K562 (cell line): ENCODE data around the gene CKAP2. TPM values are rescaled to one million over a fixed set of nuclear protein-coding genes. Genes with fewer than 3 reads are reported as not detected.

Experiments
- ATAC-seq: fragments of 200-7000 bp; cut with Tn5 transposase; 3 replicates; pipeline ENCODE4 v1.9.1; 2020; ENCODE audit warnings: moderate library complexity
- BruUV-seq: library from RNA; stranded (reverse); fragments of 400-500 nt; replicated peaks from 2 replicates; lab custom pipeline; 2021; lab: Mats Ljungman, UMichigan
- CTCF ChIA-PET: fragments of 300-600 bp; formaldehyde crosslinking; extraction: SDS; loops from one replicate; lab custom pipeline; 2021; ENCODE audit warnings: low intra/inter-chr PET ratio; lab: Yijun Ruan, JAX
- POLR2A ChIA-PET: fragments of 300-600, 350-650 bp; sonication (Branson Sonifier 250); formaldehyde crosslinking; extraction: SDS; loops from one replicate; lab custom pipeline; 2021; ENCODE audit warnings: antibody characterized with exemption, inconsistent platforms; lab: Yijun Ruan, JAX
- DNase-seq, 4 experiments: peaks; one replicate each; pipeline versions ENCODE4 v3.0.0 to v3.0.0-alpha.2; 2011 to 2018; ENCODE audit warnings: low spot score in 3 of 4, mixed read lengths in 3 of 4; ENCODE audit errors: extremely low read depth in 1 of 4
- FAIRE-seq: peaks from 2 replicates; lab custom pipeline; 2011; peaks lifted over from hg19 to GRCh38; lab: Jason Lieb, UNC
- H2AFZ ChIP-seq: 2 replicates; pipeline ENCODE4 v1.6.0; 2011; ENCODE audit warnings: low read depth, low read length, control low read depth, inconsistent platforms
- H3K27ac ChIP-seq: fragments of 200-600 bp; 3 replicates; pipeline ENCODE4 v1.8.0; 2011; ENCODE audit warnings: low read depth, mild to moderate bottlenecking, control low read depth, inconsistent platforms, low read length, moderate library complexity, mixed read lengths; ENCODE audit errors: extremely low read depth
- H3K27me3 ChIP-seq, 2 experiments: fragments of 300-600 bp in 1 of 2; 2 replicates in 1 of 2; 3 replicates in 1 of 2; pipeline versions ENCODE4 v1.6.0 to v1.8.0; 2011; ENCODE audit warnings: inconsistent platforms in 2 of 2, low read length in 2 of 2, mild to moderate bottlenecking in 1 of 2, mixed read lengths in 1 of 2, moderate library complexity in 1 of 2; ENCODE audit not compliant: control insufficient read depth in 2 of 2, insufficient read depth in 2 of 2
- H3K36me3 ChIP-seq: fragments of 300-600 bp; 3 replicates; pipeline ENCODE4 v1.8.0; 2011; ENCODE audit warnings: mild to moderate bottlenecking, low read length, inconsistent platforms; ENCODE audit not compliant: control insufficient read depth, insufficient read depth
- H3K4me1 ChIP-seq, 2 experiments: fragments of 200-600 bp in 1 of 2; replicated peaks in 1 of 2; 2 replicates in 1 of 2; 3 replicates in 1 of 2; pipeline versions ENCODE4 v1.5.1 to v1.8.0; 2011; ENCODE audit warnings: inconsistent platforms in 2 of 2, low read length in 2 of 2, mild to moderate bottlenecking in 1 of 2, mixed read lengths in 1 of 2, moderate library complexity in 1 of 2; ENCODE audit not compliant: control insufficient read depth in 2 of 2, insufficient read depth in 2 of 2
- H3K4me2 ChIP-seq: 2 replicates; pipeline ENCODE4 v1.6.1; 2011; ENCODE audit warnings: low read length, control low read depth, inconsistent platforms, mixed read lengths; ENCODE audit not compliant: insufficient read depth
- H3K4me3 ChIP-seq: fragments of 200-600 bp; sonication (generic), shearing (Covaris generic); 2 replicates; pipeline ENCODE4 v1.5.1; 2016; ENCODE audit warnings: control low read depth, inconsistent platforms
- H3K79me2 ChIP-seq: fragments of 200-600 bp; 3 replicates; pipeline ENCODE4 v1.8.0; 2011; ENCODE audit warnings: low read length, inconsistent platforms; ENCODE audit not compliant: control insufficient read depth, insufficient read depth
- H3K9ac ChIP-seq, 2 experiments: 2 replicates each; pipeline versions ENCODE4 v1.6.0 to v1.6.1; 2011; ENCODE audit warnings: low read depth in 2 of 2, low read length in 2 of 2, control low read depth in 1 of 2, inconsistent platforms in 1 of 2, mild to moderate bottlenecking in 1 of 2, mixed read lengths in 1 of 2; ENCODE audit not compliant: insufficient read depth in 1 of 2
- H3K9me1 ChIP-seq: one replicate; pipeline ENCODE4 v1.6.0; 2011; ENCODE audit warnings: inconsistent platforms, mild to moderate bottlenecking, low read length, moderate library complexity; ENCODE audit not compliant: control insufficient read depth, insufficient read depth
- H3K9me3 ChIP-seq: replicated peaks from 2 replicates; pipeline ENCODE4 v1.5.1; 2011; ENCODE audit warnings: low read depth, low read length, inconsistent platforms; ENCODE audit not compliant: control insufficient read depth, insufficient read depth
- H4K20me1 ChIP-seq: replicated peaks from 2 replicates; pipeline ENCODE4 v1.6.1; 2011; ENCODE audit warnings: low read length, inconsistent platforms, mixed read lengths; ENCODE audit not compliant: control insufficient read depth, insufficient read depth
- ATF3 ChIP-seq, 2 experiments: fragments of 450-650 bp in 1 of 2; sonication (generic) in 1 of 2; formaldehyde crosslinking in 1 of 2; IDR thresholded peaks in 1 of 2; conservative IDR thresholded peaks in 1 of 2; 2 replicates each; pipeline versions ENCODE4 v1.6.1 to v1.8.1; 2016 to 2023; ENCODE audit warnings: mild to moderate bottlenecking in 2 of 2, moderate library complexity in 2 of 2, inconsistent platforms in 1 of 2, missing genetic modification reagents in 1 of 2
- CCNT2 ChIP-seq: IDR thresholded peaks from 2 replicates; pipeline ENCODE4 v1.6.1; 2011; ENCODE audit warnings: borderline replicate concordance, low read depth, mild to moderate bottlenecking, moderate library complexity, mixed read lengths, low read length; ENCODE audit not compliant: insufficient read length; ENCODE audit errors: extremely low read depth
- SETDB1 ChIP-seq: IDR thresholded peaks from one replicate; pipeline ENCODE4 v1.6.1; 2012; ENCODE audit warnings: low read length, control low read depth, inconsistent platforms
- WGBS: fragments of 100-300 bp; shearing (Covaris generic); methylation state at CpG from one replicate; pipeline ENCODE4 v1.1.6; 2016; ENCODE audit warnings: low coverage, mixed read lengths; ENCODE audit not compliant: insufficient coverage; ENCODE audit errors: missing lambda C conversion rate; 5-methylcytosine and 5-hydroxymethylcytosine counted together
- in situ Hi-C: fragments of 300-500 bp; cut with MboI; formaldehyde crosslinking; loops from 4 replicates; pipeline ENCODE4 v1.15.0; 2018; ENCODE audit warnings: inconsistent platforms, mixed read lengths
- intact Hi-C: fragments of 100-400 bp; cut with micrococcal nuclease; formaldehyde crosslinking; loops from 2 replicates; pipeline ENCODE4 v1.14.2; 2022
- polyA plus RNA-seq, 8 experiments: library from polyadenylated mRNA; depleted of rRNA in 4 of 8; stranded (reverse) in 5 of 8; unstranded in 3 of 8; fragments of >200 nt; fragmentation: Nextera tagmentation in 2 of 8; fragmentation: Illumina TruSeq in 1 of 8; extraction: Ambion mirVana in 2 of 8; extraction: Trizol in 1 of 8; gene quantifications; 2 replicates each; pipeline versions ENCODE4 v1.2.1 to v1.2.3, GENCODE V29; 2011 to 2014; ENCODE audit warnings: inconsistent platforms in 1 of 8, missing spikeins in 1 of 8
- total RNA-seq, 7 experiments: library from RNA; depleted of rRNA in 6 of 7; stranded (reverse); fragments of >200 nt in 6 of 7; fragmentation: Illumina TruSeq in 2 of 7; extraction: Trizol in 2 of 7; gene quantifications; 2 replicates each; pipeline versions ENCODE4 v1.2.1 to v1.2.3, GENCODE V29; 2011 to 2021; ENCODE audit warnings: low replicate concordance in 1 of 7
- TF ChIP-seq, protein P1 (sequence below): fragments of 450-650 bp; IDR thresholded peaks from 2 replicates; pipeline ENCODE4 v1.6.1; 2016

CKAP2 gene
- total and polyA plus RNA-seq, 9 of the 15 experiments (the other 6 are each of a cell fraction or from before 2014, with no cell fraction given), result 21.9 to 63.5 (median 34.8) TPM

- ChIA-PET POLR2A (interaction anchor here (0.6 to 1.1 kb wide), 3 partner anchors 10 to 43 kb away, joined by 3 to 4 read pairs (median 3); no protein-coding TSS in a partner anchor), CTCF (no interaction called here)
- Histone ChIP-seq H3K4me2 (no peak overlapping the region), H4K20me1 (no peaks in the 10 kb centered on the region), H3K27ac (no peak overlapping the region), H2AFZ (no peak overlapping the region), H3K9me3 (no peaks in the 10 kb centered on the region), H3K9ac (no peak overlapping the region), H3K4me3 (no peak overlapping the region), H3K36me3 (peaks cover 72% of the 10 kb centered on the region), H3K4me1 (peaks cover 3 to 4% of the 10 kb centered on the region in 2 experiments; a peak in 2 of 5 replicates), H3K79me2 (peaks cover 64% of the 10 kb centered on the region), H3K27me3 (no peaks in the 10 kb centered on the region), H3K9me1 (no peaks in the 10 kb centered on the region)
- intact Hi-C loops (loop anchor here (10.0 kb wide), 3 partner anchors 195 to 465 kb away; partner anchors contain the start of genes NEK3 and SUGT1), in situ Hi-C loops (no loop called here)
- FAIRE-seq, result no peak
- ATAC-seq, result no peak
- WGBS, result 78% methylated on average over 6 of the region's 6 CpGs
- DNase-seq, result no peak
- no TSS peak for BruUV-seq
- TF ChIP-seq ATF3 (IDR thresholded peaks at IDR 0.05) (peak; percentile 39), ATF3 (CRISPR knock-in tag; conservative IDR thresholded peaks at IDR 0.05) (no peak), SETDB1 (no peak), CCNT2 (no peak)
- TF ChIP-seq, protein P1, sequence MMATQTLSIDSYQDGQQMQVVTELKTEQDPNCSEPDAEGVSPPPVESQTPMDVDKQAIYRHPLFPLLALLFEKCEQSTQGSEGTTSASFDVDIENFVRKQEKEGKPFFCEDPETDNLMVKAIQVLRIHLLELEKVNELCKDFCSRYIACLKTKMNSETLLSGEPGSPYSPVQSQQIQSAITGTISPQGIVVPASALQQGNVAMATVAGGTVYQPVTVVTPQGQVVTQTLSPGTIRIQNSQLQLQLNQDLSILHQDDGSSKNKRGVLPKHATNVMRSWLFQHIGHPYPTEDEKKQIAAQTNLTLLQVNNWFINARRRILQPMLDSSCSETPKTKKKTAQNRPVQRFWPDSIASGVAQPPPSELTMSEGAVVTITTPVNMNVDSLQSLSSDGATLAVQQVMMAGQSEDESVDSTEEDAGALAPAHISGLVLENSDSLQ, result peak; percentile 22; the same call in 1 of the 2 replicates
Observed at GRCh38 chr13:52459668-52460067, 4.4 kb downstream of the CKAP2 start.
